Sigmoid colon (tissue), 4 donors: ENCODE data around the gene TRIM63.
"Not testable (repeated sequence)": the region's sequence is repeated elsewhere in the genome, so short reads cannot be mapped to it uniquely, and the experiment has no call there.

Source experiments
- CTCF ChIP-seq, 4 experiments: fragments of 450-650 bp in 3 of 4; fragments of 200-600 bp in 1 of 4; IDR thresholded peaks; one replicate each; pipeline ENCODE4 v1.5.1; 2016 to 2019; ENCODE audit warnings: antibody characterized with exemption in 4 of 4, mild to moderate bottlenecking in 3 of 4, moderate library complexity in 2 of 4
- POLR2AphosphoS5 ChIP-seq, 4 donors: sonication (generic); formaldehyde crosslinking; IDR thresholded peaks; one replicate each; pipeline ENCODE4 v1.6.1; 2017; ENCODE audit warnings: antibody characterized with exemption in 4 of 4

- not testable (repeated sequence) for TF ChIP-seq CTCF, POLR2AphosphoS5 (IDR thresholded peaks at IDR 0.05)
Observed at GRCh38 chr1:26093569-26093968, 26.1 kb upstream of the TRIM63 start.
